HEK293 (cell line): Measurements from ENCODE around the gene ANP32A.

Source experiments
- CTCF ChIP-seq: fragments of 450-650 bp; formaldehyde crosslinking; IDR thresholded peaks from 2 replicates; pipeline ENCODE4 v1.5.1; 2016; ENCODE audit warnings: missing biosample characterization, missing genetic modification characterization
- FEZF1 ChIP-seq: fragments of 450-650 bp; formaldehyde crosslinking; IDR thresholded peaks from 2 replicates; pipeline ENCODE4 v1.5.1; 2016; ENCODE audit warnings: missing biosample characterization, missing genetic modification characterization
- HOXA7 ChIP-seq: sonication (generic); formaldehyde crosslinking; IDR thresholded peaks from 2 replicates; pipeline ENCODE4 v1.8.1; 2022; ENCODE audit warnings: missing genetic modification reagents, borderline replicate concordance
- PRDM10 ChIP-seq: fragments of 450-650 bp; formaldehyde crosslinking; IDR thresholded peaks from 2 replicates; pipeline ENCODE4 v1.5.1; 2016; ENCODE audit warnings: missing biosample characterization, missing genetic modification characterization
- PRDM2 ChIP-seq: fragments of 450-650 bp; formaldehyde crosslinking; IDR thresholded peaks from 2 replicates; pipeline ENCODE4 v1.5.1; 2016; ENCODE audit warnings: missing biosample characterization, missing genetic modification characterization, borderline replicate concordance
- REST ChIP-seq: fragments of 450-650 bp; formaldehyde crosslinking; IDR thresholded peaks from 2 replicates; pipeline ENCODE4 v1.5.1; 2016; ENCODE audit warnings: missing biosample characterization, missing genetic modification characterization
- ZNF121 ChIP-seq: fragments of 450-650 bp; formaldehyde crosslinking; IDR thresholded peaks from 2 replicates; pipeline ENCODE4 v1.5.1; 2016; ENCODE audit warnings: missing biosample characterization, missing genetic modification characterization
- ZNF513 ChIP-seq: fragments of 450-650 bp; IDR thresholded peaks from 2 replicates; pipeline ENCODE4 v1.5.1; 2018; ENCODE audit warnings: missing biosample characterization, missing genetic modification characterization
- ZNF660 ChIP-seq: fragments of 450-650 bp; IDR thresholded peaks from 2 replicates; pipeline ENCODE4 v1.5.1; 2018; ENCODE audit warnings: missing biosample characterization, mild to moderate bottlenecking, missing genetic modification characterization
- ZNF677 ChIP-seq: fragments of 450-650 bp; IDR thresholded peaks from 2 replicates; pipeline ENCODE4 v1.5.0; 2018; ENCODE audit warnings: missing biosample characterization, mild to moderate bottlenecking, missing genetic modification characterization, moderate library complexity
- ZNF830 ChIP-seq: fragments of 450-650 bp; IDR thresholded peaks from 2 replicates; pipeline ENCODE4 v1.5.0; 2018; ENCODE audit warnings: missing biosample characterization, missing genetic modification characterization, low read depth, mild to moderate bottlenecking, moderate library complexity
- ZSCAN16 ChIP-seq: fragments of 450-650 bp; formaldehyde crosslinking; IDR thresholded peaks from 2 replicates; pipeline ENCODE4 v1.5.1; 2016; ENCODE audit warnings: missing biosample characterization, missing genetic modification characterization
- ZSCAN30 ChIP-seq: fragments of 450-650 bp; IDR thresholded peaks from 2 replicates; pipeline ENCODE4 v1.5.1; 2018; ENCODE audit warnings: missing biosample characterization, mild to moderate bottlenecking, missing genetic modification characterization, moderate library complexity

- no peak for TF ChIP-seq ZNF660
- no peak for TF ChIP-seq PRDM10 (tag by site-specific recombination)
- TF ChIP-seq ZNF513 (tag by site-specific recombination): no peak
- no peak for TF ChIP-seq CTCF
- no peak for TF ChIP-seq HOXA7
- TF ChIP-seq ZSCAN16 (tag by site-specific recombination): no peak
- TF ChIP-seq FEZF1: no peak
- TF ChIP-seq ZNF830 (tag by site-specific recombination): no peak
- TF ChIP-seq ZNF677 (tag by site-specific recombination): no peak
- no peak for TF ChIP-seq REST (tag by site-specific recombination)
- TF ChIP-seq ZSCAN30 (tag by site-specific recombination): no peak
- TF ChIP-seq PRDM2: no peak
- no peak for TF ChIP-seq ZNF121 (tag by site-specific recombination)
Observed at GRCh38 chr15:68774120-68774519, 46.6 kb downstream of the ANP32A start.
